Stimulated activated CD8-positive, alpha-beta memory T cell treated with anti-CD3 and anti-CD28 coated beads, Interleukin-2, amount 100 ng/mL, for 48 hours (primary cell): Measurements from ENCODE around the gene OVAAL.

Source experiments
- DNase-seq, 2 donors: peaks; one replicate each; pipeline ENCODE4 v3.0.0-alpha.2; 2020; ENCODE audit warnings: low read depth in 2 of 2

OVAAL gene

GRCh38 chr1:180571060-180571831, 12.5 kb downstream of the OVAAL start:
- DNase-seq = no peak

DNA sequence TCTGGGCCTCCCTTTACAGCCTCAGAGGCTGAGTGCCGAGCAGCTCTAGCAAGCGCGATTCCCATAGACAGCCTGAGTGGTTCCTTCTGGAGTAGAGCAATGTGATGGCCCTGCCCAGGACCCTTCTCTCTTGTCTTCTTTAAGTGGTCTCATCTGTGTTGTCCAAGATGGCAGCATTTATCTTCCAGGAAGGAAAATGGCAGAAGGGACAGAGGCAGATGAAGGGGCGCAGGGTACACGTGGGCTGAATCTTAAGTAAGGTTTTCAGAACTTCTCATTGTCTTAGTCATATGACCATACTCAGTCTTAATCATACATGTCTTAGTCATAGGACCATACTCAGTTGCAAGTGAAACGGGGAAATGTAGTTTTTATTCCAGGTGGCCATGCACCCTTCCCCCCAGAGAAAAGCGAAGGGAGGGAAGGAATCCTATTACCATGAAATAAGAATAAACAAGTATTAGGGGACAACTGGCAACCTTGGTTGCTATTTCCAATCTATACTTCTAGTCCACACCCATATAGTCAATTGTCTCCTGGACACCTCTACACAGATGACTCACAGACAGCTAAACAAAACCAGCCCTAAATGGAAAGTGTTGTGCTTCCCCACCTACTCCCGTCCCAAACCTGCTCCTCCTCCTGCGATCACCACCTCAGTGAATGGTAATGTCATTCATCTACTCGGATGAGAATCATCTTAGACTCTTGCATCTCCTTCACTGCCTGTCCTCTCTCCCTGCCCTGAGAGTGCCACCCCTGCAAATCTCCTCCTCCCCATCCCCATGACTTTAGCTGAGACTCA, 13.3 kb downstream of the OVAAL start:
- DNase-seq = peak in 1 of 2 donors; percentile 26

DNA sequence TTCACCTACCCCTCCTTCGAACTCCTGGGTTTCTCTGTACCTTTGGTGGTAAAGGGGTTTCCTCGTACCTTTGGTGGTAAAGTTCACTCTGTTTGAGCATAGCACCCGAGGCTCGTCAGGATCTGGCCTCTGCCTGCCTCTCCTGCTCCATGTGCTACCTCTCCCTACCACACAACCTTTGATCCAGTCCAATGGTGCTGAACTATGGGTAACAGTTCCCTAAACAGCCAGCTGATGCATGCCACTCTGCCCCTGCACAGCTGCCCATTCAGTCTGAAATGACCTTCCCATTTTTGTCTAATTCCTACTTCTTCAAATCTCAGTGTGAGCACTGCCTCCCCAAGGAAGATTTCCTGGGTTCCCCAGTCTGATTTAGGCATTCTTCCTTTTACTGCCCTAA, 14.0 kb downstream of the OVAAL start:
- no peak for DNase-seq

DNA sequence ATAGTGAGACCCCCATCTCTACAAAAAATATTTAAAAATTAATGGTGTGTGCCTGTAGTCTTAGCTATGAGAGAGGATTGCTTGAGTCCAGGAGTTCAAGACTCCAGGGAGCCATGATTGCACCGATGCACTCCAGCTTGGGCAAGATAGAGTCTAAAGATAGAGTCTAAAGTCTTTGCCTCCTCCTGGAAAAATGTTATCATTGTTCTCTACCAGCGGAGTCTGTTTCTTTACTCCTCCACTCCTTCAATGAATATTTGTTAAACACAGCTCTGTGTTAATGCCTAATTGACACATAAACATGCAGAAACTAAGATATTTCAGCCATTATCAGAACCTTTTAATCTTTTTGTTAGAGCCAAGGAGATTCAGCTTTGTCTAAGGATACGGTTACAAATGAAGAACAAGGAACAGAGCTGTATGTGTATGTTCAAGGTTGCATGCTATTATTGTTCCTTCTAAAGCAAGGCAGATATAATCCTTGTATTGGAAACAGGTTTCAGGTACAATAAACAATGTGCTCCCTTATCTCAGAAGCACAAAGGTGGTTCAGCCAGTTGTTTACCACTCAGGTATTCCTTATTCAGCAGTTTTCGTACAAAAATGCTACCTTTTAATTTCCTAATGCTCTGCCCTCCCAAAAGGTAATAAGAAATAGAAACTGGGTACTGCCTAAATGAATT, 15.4 kb downstream of the OVAAL start:
- DNase-seq = no peak

DNA sequence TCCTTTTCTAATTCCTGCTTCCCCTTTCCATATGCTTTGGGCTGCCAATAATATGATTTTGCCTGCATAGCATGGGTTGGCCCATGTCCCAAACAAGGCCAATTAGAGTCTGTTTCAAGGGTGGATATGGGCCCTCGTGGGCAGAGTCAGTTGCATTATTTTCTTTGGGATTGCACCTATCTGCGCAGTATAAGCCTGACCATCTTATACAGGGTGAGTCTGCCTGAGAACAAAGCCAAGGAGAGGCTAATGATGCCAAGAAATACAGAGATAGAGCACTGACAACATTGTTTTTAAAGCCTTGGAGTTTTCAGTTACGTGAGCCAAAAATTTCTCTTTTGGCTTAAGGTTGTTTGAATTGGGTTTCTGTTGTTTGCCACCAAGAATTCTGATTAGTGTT, 18.6 kb downstream of the OVAAL start:
- no peak for DNase-seq

DNA sequence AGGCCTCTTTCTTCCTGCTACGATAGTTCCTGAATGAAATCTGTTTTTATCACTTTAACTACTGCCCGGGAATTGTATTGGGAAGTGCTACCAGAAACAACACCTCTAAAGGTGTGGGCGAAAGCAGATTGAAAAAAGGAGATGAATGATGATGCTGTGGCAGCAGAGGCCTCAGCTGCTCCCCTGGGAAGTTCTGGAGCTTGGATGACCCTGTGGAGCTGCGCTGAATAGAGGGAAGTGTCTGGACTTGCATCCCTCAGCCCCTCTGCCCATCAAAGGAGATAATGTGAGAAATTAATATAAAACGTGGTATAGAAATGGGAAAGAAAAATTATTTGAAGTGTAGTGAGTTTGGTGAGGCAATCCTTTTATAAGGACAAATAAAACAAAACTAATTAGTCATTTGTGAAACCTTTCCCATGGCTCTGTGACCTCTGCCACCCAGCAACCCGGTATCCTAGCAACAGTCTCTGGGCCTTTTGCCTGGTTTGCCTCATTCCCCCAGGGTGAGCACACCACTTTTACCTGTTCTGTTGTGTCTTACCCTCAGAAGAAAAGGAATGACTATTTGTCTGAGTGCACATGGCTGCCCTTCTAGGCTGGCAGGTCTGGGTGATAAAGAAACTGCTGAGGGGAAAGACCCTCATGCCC, 21.3 kb downstream of the OVAAL start:
- DNase-seq = no peak

DNA sequence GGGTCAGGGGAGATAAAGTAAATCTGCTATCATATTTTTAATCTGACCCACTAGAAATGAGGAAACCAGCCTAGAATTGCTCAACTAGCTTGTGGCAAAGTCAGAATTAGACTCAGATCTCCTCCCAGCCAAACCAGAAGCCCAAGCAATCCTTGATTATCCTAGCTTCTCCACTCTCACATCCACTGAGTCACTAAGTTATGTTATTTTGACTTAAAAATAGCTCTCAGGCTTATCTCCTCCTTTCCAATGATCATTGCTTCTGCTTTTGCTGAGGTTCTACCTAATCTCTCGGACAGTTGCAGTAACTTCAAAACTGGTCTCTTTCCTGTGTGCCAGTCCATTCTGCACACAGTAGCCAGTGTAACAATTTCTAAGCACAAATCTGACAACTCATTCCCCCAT, 22.9 kb downstream of the OVAAL start:
- DNase-seq = no peak

DNA sequence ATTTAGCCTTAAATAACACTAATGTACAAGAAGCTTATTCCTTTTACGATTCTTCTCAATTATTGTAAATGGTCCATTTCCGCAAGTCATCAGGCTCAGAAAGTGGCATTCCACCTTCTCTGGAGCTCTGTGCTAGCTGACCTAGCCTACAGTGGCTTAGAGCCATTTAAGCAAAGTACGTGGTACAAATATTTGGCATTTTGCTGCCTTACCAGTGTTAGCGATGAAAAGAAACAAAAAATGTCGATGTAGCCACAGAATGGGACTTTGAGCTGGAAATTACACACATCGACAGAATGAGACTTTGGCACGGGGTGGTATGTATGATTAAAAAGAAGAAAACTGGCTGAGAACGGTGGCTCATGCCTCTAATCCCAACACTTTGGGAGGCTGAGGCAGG, 26.1 kb downstream of the OVAAL start:
- DNase-seq = no peak

DNA sequence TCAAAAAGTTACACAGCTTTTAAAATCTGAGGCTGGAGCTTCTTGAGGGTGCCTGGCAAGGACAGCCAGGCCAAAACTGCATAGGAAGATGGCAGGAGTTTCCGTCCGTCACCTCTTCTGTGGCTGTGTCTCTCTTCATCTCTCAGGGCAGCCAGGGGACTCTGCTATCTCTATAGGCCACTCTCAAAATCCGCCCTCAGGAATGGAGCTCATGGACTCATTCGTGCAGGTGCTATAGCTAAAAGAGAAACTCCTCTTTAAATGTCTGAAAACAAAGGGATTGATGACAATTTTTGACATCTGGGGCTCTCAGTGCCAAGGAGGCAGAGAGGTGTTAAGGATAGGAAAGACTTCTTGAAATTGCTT, 27.2 kb downstream of the OVAAL start:
- DNase-seq = no peak

DNA sequence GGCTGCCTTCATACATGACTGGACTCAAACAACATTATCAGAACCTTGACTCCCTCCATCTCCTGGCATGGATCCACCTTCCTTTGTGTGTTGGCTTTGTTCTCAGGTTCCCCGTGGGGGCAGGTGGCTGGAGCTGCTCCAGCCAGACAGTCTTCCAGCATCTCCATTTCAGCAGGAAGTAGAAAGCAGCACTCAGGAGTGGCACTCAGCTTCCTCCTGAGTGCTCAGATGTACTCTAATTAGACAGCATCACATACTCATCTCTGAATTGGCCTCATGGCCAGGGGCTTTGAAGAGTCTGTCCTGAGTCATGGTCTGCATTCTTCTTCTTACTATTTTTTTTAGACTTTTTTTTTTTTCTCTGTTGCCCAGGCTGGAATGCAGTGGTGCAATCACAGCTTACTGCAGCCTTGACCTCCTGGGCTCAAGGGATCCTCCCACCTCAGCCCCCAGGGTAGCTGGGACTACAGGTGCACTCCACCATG, 27.9 kb downstream of the OVAAL start:
- DNase-seq = no peak

DNA sequence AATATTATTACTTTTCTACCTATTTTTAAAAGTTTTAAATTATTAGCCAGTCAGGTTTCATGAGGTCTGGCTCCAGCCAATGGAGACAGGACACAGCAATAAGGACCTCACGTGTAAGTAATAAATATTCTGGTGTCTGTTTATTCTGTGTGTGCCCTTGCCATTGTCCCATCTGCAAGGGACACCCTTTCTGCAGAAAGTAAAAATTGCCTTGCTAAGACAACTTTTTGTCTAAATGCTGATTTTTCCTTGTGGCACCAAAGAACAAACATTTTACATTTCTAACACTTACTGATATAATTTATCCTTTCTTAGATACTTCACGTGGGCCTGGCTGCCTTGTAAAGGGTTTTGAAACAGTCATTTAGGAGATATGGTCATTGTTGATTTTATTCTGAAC, 29.4 kb downstream of the OVAAL start:
- no peak for DNase-seq

DNA sequence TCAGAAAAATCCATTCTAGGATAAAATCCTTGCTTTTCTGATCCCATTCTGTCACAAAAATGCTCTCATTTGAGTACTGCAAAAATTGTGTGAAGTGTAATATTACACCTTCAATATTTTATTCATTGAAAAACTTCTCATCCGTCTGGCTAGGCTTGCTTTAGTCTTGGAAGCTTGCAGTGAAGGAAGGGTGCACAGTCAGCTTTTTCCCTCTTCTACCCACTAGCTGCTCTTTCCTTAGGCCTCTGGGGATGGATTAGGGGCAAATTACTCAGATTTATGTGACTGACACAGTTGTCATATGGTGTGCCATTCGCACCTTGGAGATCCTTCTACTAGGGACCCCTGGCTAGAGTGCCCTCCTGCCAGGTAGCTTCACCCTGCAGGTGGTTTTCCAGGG, 32.1 kb downstream of the OVAAL start:
- no peak for DNase-seq

GRCh38 chr1:180593382-180593781, 34.6 kb downstream of the OVAAL start:
- no peak for DNase-seq

GRCh38 chr1:180594723-180595122, 36.0 kb downstream of the OVAAL start:
- no peak for DNase-seq

GRCh38 chr1:180595966-180596365, 37.2 kb downstream of the OVAAL start:
- no peak for DNase-seq

- DNase-seq = no peak
Measured at GRCh38 chr1:180597520-180597919, 38.8 kb downstream of the OVAAL start.

DNA sequence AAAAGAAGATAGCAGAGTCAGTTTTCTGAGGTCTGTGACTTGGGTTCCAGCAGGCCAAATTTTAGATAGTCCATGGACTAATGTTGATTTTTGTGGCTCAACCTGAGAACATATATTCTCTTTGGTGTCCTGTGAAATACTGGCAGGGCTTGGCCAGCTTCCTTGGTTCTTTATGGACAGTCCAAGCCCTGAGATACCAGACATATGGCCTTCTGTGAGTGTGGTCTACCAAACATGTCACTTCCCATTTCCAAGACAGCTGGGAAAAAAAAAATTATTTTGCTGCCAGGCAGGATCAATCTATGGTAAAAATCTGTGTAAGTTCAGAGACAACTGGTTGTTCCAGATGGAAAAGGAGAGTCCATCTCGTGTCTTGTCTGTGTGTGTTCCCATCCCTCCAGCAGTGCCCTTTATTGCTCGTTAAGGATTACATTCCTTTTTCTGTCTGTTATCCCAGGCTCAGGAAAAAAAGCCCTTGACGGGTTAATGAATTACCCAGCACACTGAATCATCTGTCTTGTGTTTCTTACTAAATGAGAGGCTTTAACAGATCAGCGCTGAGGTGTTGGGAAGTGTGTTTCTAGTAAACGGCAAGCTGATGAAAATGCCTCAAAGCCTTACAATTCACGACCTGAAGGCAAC, 39.7 kb downstream of the OVAAL start:
- no peak for DNase-seq

DNA sequence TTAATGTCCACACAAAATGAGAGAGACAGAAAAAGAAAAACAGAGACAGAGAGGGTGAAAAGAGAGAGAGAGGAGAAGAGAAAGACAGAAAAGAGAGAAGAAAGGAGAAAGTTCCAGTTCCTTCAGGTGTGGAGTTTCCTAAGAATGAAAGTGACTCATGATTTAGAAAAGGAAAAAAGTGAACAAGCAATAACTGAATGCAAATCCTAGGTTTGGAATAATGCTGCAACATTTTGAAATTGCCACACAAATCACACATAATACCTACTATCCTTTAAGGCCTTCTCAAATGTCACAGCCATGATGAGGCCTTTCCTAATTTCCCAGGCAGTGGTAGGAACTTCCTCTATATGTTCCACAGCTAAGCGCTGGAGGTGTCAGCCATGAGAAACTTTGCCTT, 41.6 kb downstream of the OVAAL start:
- no peak for DNase-seq

DNA sequence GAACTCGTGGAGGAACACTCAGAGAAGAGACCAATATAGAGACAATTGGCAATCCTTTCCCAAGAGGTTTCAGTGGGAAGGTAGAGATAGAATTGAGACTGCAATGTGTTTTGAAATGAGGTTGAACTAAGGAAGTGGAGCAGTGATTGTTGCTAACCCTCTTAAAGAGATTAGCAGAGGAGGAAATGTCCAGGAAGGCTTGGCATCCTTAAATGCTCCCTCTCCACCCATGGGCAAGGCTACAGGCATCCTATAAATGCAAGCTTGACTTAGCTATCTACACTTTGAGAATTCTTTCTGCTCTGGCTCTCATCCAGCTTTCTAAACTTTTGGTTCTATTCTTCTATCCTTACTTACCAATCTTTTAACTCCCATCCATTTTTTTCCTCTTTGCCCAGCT, 42.7 kb downstream of the OVAAL start:
- no peak for DNase-seq

DNA sequence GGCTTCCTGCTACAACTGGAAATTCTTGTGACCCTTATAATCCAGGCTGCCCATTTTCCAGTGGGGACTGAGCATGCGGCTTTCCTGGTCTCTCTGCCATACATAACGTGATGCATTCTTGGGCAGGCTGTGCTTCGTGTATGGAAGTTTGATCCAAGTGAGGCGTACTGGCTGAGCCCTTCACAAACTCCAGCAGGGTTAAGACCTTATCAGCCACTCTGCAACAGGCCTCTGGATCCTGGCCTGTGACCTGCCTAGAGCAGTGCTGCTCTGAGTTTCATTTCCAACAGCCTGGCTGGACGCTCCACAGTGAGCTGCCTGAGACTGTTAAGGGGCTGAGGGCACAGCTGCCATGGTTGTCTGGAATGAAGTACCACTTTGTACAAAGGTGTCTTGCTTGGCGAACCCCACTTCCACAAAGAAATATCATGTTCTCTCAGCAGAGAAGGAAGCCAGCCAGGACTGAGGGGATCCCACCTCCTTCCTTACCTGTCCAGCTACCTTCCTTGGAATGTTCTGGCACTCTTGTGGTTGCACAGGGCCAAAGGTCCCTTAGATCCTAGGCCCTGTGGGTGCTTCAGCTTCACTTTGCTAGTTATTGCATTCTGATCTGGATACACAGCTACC, 44.6 kb downstream of the OVAAL start:
- no peak for DNase-seq

GRCh38 chr1:180603850-180604226, 45.1 kb downstream of the OVAAL start:
- DNase-seq = no peak
